K562 (cell line): ENCODE measurements around the gene NKX1-2.

Experiments used
- JUND ChIP-seq, 2 experiments: IDR thresholded peaks; 2 replicates in 1 of 2; 3 replicates in 1 of 2; pipeline ENCODE4 v1.6.1; 2011; ENCODE audit warnings: borderline replicate concordance in 2 of 2, low read depth in 2 of 2, low read length in 2 of 2, improper control_type of control experiment in 1 of 2, missing biosample characterization in 1 of 2, missing genetic modification characterization in 1 of 2, missing genetic modification reagents in 1 of 2
- RNF219 ChIP-seq: fragments of 250-450 bp; sonication (Bioruptor Pico); IDR thresholded peaks from 2 replicates; pipeline ENCODE4 v1.5.0; 2022; ENCODE audit warnings: mild to moderate bottlenecking
- SOX6 ChIP-seq: fragments of 450-650 bp; IDR thresholded peaks from 2 replicates; pipeline ENCODE4 v1.6.1; 2014; ENCODE audit warnings: mild to moderate bottlenecking
- TFAM ChIP-seq: fragments of 250-450 bp; sonication (Bioruptor Pico); conservative IDR thresholded peaks from 2 replicates; pipeline ENCODE4 v1.5.0; 2021; ENCODE audit warnings: mild to moderate bottlenecking, moderate library complexity
- ZHX1 ChIP-seq: fragments of 150-350 bp; conservative IDR thresholded peaks from 2 replicates; pipeline ENCODE4 v1.6.1; 2014; ENCODE audit warnings: low read length

- TF ChIP-seq JUND (IDR thresholded peaks at IDR 0.05; ENCODE audit: borderline replicate concordance, low read depth, low read length) (no peak), JUND (tag; IDR thresholded peaks at IDR 0.05; ENCODE audit: borderline replicate concordance, low read depth, low read length) (no peak), TFAM (no peak), RNF219 (CRISPR knock-in tag) (no peak), ZHX1 (no peak), SOX6 (no peak)
Measured at GRCh38 chr10:124477614-124478363, 28.0 kb upstream of the NKX1-2 start.
